Measurements from ENCODE around the gene FBXW4.

DNA sequence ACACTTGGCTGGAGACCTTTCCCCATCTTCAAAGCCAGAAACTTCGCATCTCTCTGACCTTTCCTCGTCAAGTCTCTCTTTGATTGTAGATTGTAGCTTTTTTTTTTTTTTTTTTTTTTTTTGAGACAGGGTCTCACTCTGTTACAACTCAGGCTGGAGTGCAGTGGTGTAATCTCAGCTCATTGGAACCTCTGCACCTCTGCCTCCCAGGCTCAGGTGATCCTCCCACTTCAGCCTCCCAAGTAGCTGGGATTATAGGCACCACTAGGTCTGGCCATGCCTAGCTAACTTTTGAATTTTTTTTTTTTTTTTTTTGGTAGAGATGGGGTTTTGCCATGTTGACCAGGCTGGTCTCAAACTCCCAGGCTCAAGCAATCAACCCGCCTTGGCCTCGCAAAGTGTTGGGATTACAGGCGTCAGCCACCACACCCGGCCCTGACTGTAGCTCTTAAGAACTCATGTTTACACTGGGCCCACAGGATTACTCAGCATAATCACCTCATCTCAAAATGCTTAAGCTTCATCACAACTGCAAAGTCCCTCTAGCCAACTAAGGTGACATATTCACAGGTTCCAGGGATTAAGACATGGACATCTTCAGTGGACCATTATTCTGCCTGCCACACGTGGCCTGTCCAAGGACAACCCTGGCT is 118.6 kb downstream of the FBXW4 start:
- TF ChIP-seq SIN3A (IDR thresholded peaks at IDR 0.05; ENCODE audit: borderline replicate concordance, low read depth, low read length): no peak
- TF ChIP-seq, protein P1, sequence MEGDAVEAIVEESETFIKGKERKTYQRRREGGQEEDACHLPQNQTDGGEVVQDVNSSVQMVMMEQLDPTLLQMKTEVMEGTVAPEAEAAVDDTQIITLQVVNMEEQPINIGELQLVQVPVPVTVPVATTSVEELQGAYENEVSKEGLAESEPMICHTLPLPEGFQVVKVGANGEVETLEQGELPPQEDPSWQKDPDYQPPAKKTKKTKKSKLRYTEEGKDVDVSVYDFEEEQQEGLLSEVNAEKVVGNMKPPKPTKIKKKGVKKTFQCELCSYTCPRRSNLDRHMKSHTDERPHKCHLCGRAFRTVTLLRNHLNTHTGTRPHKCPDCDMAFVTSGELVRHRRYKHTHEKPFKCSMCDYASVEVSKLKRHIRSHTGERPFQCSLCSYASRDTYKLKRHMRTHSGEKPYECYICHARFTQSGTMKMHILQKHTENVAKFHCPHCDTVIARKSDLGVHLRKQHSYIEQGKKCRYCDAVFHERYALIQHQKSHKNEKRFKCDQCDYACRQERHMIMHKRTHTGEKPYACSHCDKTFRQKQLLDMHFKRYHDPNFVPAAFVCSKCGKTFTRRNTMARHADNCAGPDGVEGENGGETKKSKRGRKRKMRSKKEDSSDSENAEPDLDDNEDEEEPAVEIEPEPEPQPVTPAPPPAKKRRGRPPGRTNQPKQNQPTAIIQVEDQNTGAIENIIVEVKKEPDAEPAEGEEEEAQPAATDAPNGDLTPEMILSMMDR (IDR thresholded peaks at IDR 0.05): no peak
